ENCODE results near the gene RGS3.
A peak's percentile ranks its signal among the peaks of the same experiment; 100 is the strongest.

The RGS3 gene

GRCh38 chr9:113577525-113578261 is 114.2 kb downstream of the RGS3 start:
- TF ChIP-seq CSDC2 (CRISPR knock-in tag; IDR thresholded peaks at IDR 0.05), result no peak
- no peak for TF ChIP-seq ARNTL (CRISPR knock-in tag; IDR thresholded peaks at IDR 0.05; ENCODE audit: borderline replicate concordance, low read depth)
- TF ChIP-seq CREB5 (CRISPR knock-in tag; IDR thresholded peaks at IDR 0.05; ENCODE audit: low read depth), result no peak
- TF ChIP-seq OSR1 (CRISPR knock-in tag; IDR thresholded peaks at IDR 0.05), result no peak
- no peak for TF ChIP-seq TSHZ2 (CRISPR knock-in tag; IDR thresholded peaks at IDR 0.05)
- peak; percentile 4; the same call in 1 of the 3 replicates for ATAC-seq

- ATAC-seq, result peak; percentile 14
- TF ChIP-seq ZFP30 (CRISPR knock-in tag; IDR thresholded peaks at IDR 0.05) (no peak), ZC3H10 (CRISPR knock-in tag; IDR thresholded peaks at IDR 0.05) (no peak)
Measured at GRCh38 chr9:113578279-113578865, 114.8 kb downstream of the RGS3 start.

GRCh38 chr9:113578882-113579282 is 115.4 kb downstream of the RGS3 start:
- ATAC-seq, result peak; percentile 88
- TF ChIP-seq ZNF565 (CRISPR knock-in tag; conservative IDR thresholded peaks at IDR 0.05; ENCODE audit: low read depth) (no peak), SNAI2 (CRISPR knock-in tag; IDR thresholded peaks at IDR 0.05) (no peak), BACH2 (CRISPR knock-in tag; IDR thresholded peaks at IDR 0.05; ENCODE audit: borderline replicate concordance) (no peak), RARB (CRISPR knock-in tag; IDR thresholded peaks at IDR 0.05) (no peak), TCF4 (CRISPR knock-in tag; IDR thresholded peaks at IDR 0.05; ENCODE audit: borderline replicate concordance) (no peak), PATZ1 (CRISPR knock-in tag; IDR thresholded peaks at IDR 0.05; ENCODE audit: borderline replicate concordance) (no peak), ZNF8 (CRISPR knock-in tag; IDR thresholded peaks at IDR 0.05) (no peak), ZFP30 (CRISPR knock-in tag; IDR thresholded peaks at IDR 0.05) (no peak), TSHZ2 (CRISPR knock-in tag; IDR thresholded peaks at IDR 0.05) (no peak), ESRRG (CRISPR knock-in tag; IDR thresholded peaks at IDR 0.05) (no peak), OSR1 (CRISPR knock-in tag; IDR thresholded peaks at IDR 0.05) (no peak), TOX (CRISPR knock-in tag; IDR thresholded peaks at IDR 0.05; ENCODE audit: borderline replicate concordance) (no peak), ZC3H10 (CRISPR knock-in tag; IDR thresholded peaks at IDR 0.05) (no peak), POU6F1 (CRISPR knock-in tag; IDR thresholded peaks at IDR 0.05; ENCODE audit: borderline replicate concordance, low read depth) (no peak), CSRNP3 (CRISPR knock-in tag; IDR thresholded peaks at IDR 0.05) (no peak), ZNF70 (CRISPR knock-in tag; IDR thresholded peaks at IDR 0.05) (no peak), PPARA (CRISPR knock-in tag; IDR thresholded peaks at IDR 0.05; ENCODE audit: borderline replicate concordance) (no peak)
